Sigmoid colon (tissue), 4 donors: ENCODE results near the gene GABRR3.

Source experiments
- CTCF ChIP-seq, 4 experiments: fragments of 450-650 bp in 3 of 4; fragments of 200-600 bp in 1 of 4; IDR thresholded peaks; one replicate each; pipeline ENCODE4 v1.5.1; 2016 to 2019; ENCODE audit warnings: antibody characterized with exemption in 4 of 4, mild to moderate bottlenecking in 3 of 4, moderate library complexity in 2 of 4
- EP300 ChIP-seq, 4 donors: sonication (generic); formaldehyde crosslinking; IDR thresholded peaks; one replicate each; pipeline ENCODE4 v1.6.1; 2017; ENCODE audit warnings: antibody characterized with exemption in 4 of 4
- POLR2A ChIP-seq, 2 donors: fragments of 450-650 bp; IDR thresholded peaks; one replicate each; pipeline ENCODE4 v1.6.1; 2016; ENCODE audit warnings: antibody characterized with exemption in 2 of 2, mild to moderate bottlenecking in 2 of 2, moderate library complexity in 2 of 2
- POLR2AphosphoS5 ChIP-seq, 4 donors: sonication (generic); formaldehyde crosslinking; IDR thresholded peaks; one replicate each; pipeline ENCODE4 v1.6.1; 2017; ENCODE audit warnings: antibody characterized with exemption in 4 of 4

- TF ChIP-seq CTCF (IDR thresholded peaks at IDR 0.05) = no peak
- TF ChIP-seq EP300 (IDR thresholded peaks at IDR 0.05) = no peak
- no peak for TF ChIP-seq POLR2AphosphoS5 (IDR thresholded peaks at IDR 0.05)
- TF ChIP-seq POLR2A (IDR thresholded peaks at IDR 0.05) = no peak
These were observed 29.7 kb downstream of the GABRR3 start for GRCh38 chr3:98005438-98005837.
